Transverse colon (tissue), 3 donors: ENCODE data around the gene ARID4B.

ENCODE experiments used
- CTCF ChIP-seq, 5 experiments: fragments of 200-600 bp in 3 of 5; fragments of 450-650 bp in 2 of 5; sonication (generic) in 3 of 5; IDR thresholded peaks; 1 replicate in 2 of 5; 2 replicates in 3 of 5; pipeline ENCODE4 v1.5.1; 2016 to 2017; ENCODE audit warnings: antibody characterized with exemption in 5 of 5, inconsistent platforms in 3 of 5, mild to moderate bottlenecking in 2 of 5, moderate library complexity in 1 of 5
- EP300 ChIP-seq: sonication (generic); formaldehyde crosslinking; IDR thresholded peaks from one replicate; pipeline ENCODE4 v1.6.1; 2017; ENCODE audit warnings: antibody characterized with exemption, low read depth
- POLR2A ChIP-seq: fragments of 450-650 bp; IDR thresholded peaks from one replicate; pipeline ENCODE4 v1.6.1; 2016; ENCODE audit warnings: antibody characterized with exemption, mild to moderate bottlenecking, moderate library complexity

- no peak for TF ChIP-seq CTCF (IDR thresholded peaks at IDR 0.05)
- no peak for TF ChIP-seq EP300
- no peak for TF ChIP-seq POLR2A
Measured at GRCh38 chr1:235357485-235358373, 29.8 kb upstream of the ARID4B start.
